Esophagus muscularis mucosa (tissue), 4 donors: ENCODE measurements around the gene SRSF9. TPM values are rescaled to one million over a fixed set of nuclear protein-coding genes. Genes with fewer than 3 reads are reported as not detected.
A peak's percentile ranks its signal among the peaks of the same experiment; 100 is the strongest.

ENCODE experiments used
- DNase-seq: peaks from one replicate; pipeline ENCODE4 v3.0.0-alpha.2; 2017; ENCODE audit errors: extremely low spot score
- H3K27ac ChIP-seq, 4 donors: fragments of 200-600 bp; sonication (generic); replicated peaks in 1 of 4; 1 replicate in 3 of 4; 2 replicates in 1 of 4; pipeline ENCODE4 v1.5.1; 2016 to 2019; ENCODE audit warnings: mild to moderate bottlenecking in 1 of 4
- H3K27me3 ChIP-seq, 4 donors: fragments of 200-600 bp; sonication (generic); one replicate each; pipeline versions ENCODE4 v1.5.1 to v1.6.0; 2016 to 2019
- H3K36me3 ChIP-seq, 4 donors: fragments of 200-600 bp; sonication (generic); one replicate each; pipeline ENCODE4 v1.5.1; 2016 to 2019
- H3K4me1 ChIP-seq, 4 donors: fragments of 200-600 bp; sonication (generic); one replicate each; pipeline ENCODE4 v1.5.1; 2016 to 2019
- H3K4me3 ChIP-seq, 4 donors: fragments of 200-600 bp; sonication (generic); 1 replicate in 2 of 4; 2 replicates in 2 of 4; pipeline ENCODE4 v1.5.1; 2016 to 2019; ENCODE audit warnings: mild to moderate bottlenecking in 4 of 4, moderate library complexity in 1 of 4
- H3K9me3 ChIP-seq, 4 donors: fragments of 200-600 bp; sonication (generic); 1 replicate in 3 of 4; 2 replicates in 1 of 4; pipeline ENCODE4 v1.5.1; 2016 to 2019
- EP300 ChIP-seq: sonication (generic); formaldehyde crosslinking; IDR thresholded peaks from one replicate; pipeline ENCODE4 v1.6.1; 2017; ENCODE audit warnings: antibody characterized with exemption
- POLR2A ChIP-seq: fragments of 450-650 bp; IDR thresholded peaks from one replicate; pipeline ENCODE4 v1.6.1; 2017; ENCODE audit warnings: antibody characterized with exemption, moderate library complexity, mild to moderate bottlenecking, low read depth
- POLR2AphosphoS5 ChIP-seq, 2 donors: sonication (generic); formaldehyde crosslinking; IDR thresholded peaks; one replicate each; pipeline ENCODE4 v1.6.1; 2017; ENCODE audit warnings: antibody characterized with exemption in 2 of 2
- WGBS: methylation state at CpG from one replicate; pipeline ENCODE4 v1.1.5; 2018; 5-methylcytosine and 5-hydroxymethylcytosine counted together
- intact Hi-C: fragments of 100-400 bp; cut with DNase I; formaldehyde crosslinking; loops from one replicate; pipeline ENCODE4 v1.15.1; 2023
- total RNA-seq, 4 donors: library from RNA; depleted of rRNA; stranded (reverse); fragments of >200 nt; gene quantifications; one replicate each; pipeline versions ENCODE4 v1.1.0 to v1.2.1, GENCODE V29; 2016
- TF ChIP-seq, protein P1 (sequence below), 3 experiments: fragments of 200-600 bp in 2 of 3; fragments of 450-650 bp in 1 of 3; sonication (generic) in 2 of 3; IDR thresholded peaks; one replicate each; pipeline ENCODE4 v1.5.1; 2017 to 2019; ENCODE audit warnings: antibody characterized with exemption in 3 of 3, mild to moderate bottlenecking in 2 of 3, moderate library complexity in 1 of 3

The SRSF9 gene
- total RNA-seq, 4 donors from 2014 or later, result 52.7 to 60.2 (median 54.7) TPM

DNA sequence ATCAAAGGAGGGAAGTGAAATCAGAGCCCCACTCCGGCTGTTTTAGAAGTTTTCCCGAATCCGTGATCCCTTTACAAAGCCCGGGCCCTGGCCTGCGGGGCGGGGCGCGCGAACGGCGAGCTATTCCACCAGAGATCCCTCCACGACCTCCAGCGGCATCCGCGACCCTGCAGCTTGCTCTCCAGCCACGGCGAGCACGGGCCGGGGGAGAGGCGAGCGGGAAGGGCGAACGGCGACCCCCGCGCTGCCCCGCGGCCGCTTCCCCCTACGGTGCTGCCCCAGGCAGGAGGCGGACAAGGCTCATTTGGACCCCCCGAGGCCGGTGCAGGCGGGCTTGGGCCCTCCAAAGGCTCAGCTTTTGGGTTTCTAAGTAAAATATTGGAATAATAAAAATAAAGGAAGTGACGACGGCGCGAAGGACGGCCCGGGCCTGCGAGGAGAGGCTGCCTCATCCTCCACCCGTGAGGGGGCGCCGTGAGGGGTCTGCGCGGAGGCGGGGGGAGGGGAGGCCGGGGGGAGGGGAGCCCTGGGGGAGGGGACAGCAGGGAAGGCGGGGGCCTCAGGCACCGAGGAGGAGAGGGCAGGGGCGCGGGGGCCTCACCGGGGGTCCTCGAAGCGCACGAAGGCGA is 613 bp downstream of the SRSF9 start:
- intact Hi-C loops, result no loop called here
- Histone ChIP-seq H3K27me3 (no peaks in the 10 kb centered on the region), H3K9me3 (no peaks in the 10 kb centered on the region), H3K27ac (peak overlapping the region; percentile 94 to 97 (median 96)), H3K4me3 (peak overlapping the region; percentile 90 to 97 (median 92)), H3K36me3 (peaks cover 2 to 37% (median 26%) of the 10 kb centered on the region in 4 donors), H3K4me1 (peaks cover 27 to 51% (median 44%) of the 10 kb centered on the region in 4 donors)
- 1% methylated on average over 27 of the region's 57 CpGs for WGBS
- no peak for DNase-seq
- TF ChIP-seq EP300, result no peak
- no peak for TF ChIP-seq POLR2AphosphoS5 (IDR thresholded peaks at IDR 0.05)
- TF ChIP-seq, protein P1, sequence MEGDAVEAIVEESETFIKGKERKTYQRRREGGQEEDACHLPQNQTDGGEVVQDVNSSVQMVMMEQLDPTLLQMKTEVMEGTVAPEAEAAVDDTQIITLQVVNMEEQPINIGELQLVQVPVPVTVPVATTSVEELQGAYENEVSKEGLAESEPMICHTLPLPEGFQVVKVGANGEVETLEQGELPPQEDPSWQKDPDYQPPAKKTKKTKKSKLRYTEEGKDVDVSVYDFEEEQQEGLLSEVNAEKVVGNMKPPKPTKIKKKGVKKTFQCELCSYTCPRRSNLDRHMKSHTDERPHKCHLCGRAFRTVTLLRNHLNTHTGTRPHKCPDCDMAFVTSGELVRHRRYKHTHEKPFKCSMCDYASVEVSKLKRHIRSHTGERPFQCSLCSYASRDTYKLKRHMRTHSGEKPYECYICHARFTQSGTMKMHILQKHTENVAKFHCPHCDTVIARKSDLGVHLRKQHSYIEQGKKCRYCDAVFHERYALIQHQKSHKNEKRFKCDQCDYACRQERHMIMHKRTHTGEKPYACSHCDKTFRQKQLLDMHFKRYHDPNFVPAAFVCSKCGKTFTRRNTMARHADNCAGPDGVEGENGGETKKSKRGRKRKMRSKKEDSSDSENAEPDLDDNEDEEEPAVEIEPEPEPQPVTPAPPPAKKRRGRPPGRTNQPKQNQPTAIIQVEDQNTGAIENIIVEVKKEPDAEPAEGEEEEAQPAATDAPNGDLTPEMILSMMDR (IDR thresholded peaks at IDR 0.05), result no peak
- no peak for TF ChIP-seq POLR2A

DNA sequence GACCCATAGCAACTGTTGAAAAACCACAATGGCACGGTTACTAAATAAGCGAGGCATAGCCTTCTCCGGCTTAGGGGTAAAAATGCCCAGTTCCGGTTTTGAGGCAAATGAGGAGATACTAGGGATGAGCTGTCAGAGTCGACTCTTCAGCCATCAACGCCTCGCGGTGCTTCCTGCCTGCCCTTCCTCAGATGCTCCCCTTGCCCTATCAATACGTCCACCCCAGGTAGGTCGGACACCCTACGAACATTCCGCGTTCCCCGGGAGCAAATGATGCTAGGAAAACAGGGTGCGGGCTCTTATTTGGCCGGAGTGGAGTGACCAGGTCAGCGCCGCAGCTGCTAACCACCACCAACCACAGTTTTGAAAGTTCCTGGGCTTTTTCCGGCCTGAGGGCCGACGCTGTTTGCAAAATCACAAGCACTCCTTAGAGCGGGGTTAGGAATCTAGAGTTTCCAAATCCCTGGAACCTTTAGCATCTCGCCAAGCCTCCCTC is 1.2 kb downstream of the SRSF9 start:
- no peak for DNase-seq
- Histone ChIP-seq H3K27ac (peak overlapping the region; percentile 94 to 97 (median 96)), H3K9me3 (no peaks in the 10 kb centered on the region), H3K4me1 (peaks cover 27 to 51% (median 44%) of the 10 kb centered on the region in 4 donors), H3K36me3 (peaks cover 8 to 43% (median 31%) of the 10 kb centered on the region in 4 donors), H3K4me3 (peak overlapping the region; percentile 90 to 97 (median 92)), H3K27me3 (no peaks in the 10 kb centered on the region)
- WGBS, result 2% methylated on average over 15 of the region's 23 CpGs
- TF ChIP-seq, protein P1 (IDR thresholded peaks at IDR 0.05), result no peak
- TF ChIP-seq POLR2A (no peak), POLR2AphosphoS5 (IDR thresholded peaks at IDR 0.05) (no peak), EP300 (no peak)
- intact Hi-C loops, result no loop called here

DNA sequence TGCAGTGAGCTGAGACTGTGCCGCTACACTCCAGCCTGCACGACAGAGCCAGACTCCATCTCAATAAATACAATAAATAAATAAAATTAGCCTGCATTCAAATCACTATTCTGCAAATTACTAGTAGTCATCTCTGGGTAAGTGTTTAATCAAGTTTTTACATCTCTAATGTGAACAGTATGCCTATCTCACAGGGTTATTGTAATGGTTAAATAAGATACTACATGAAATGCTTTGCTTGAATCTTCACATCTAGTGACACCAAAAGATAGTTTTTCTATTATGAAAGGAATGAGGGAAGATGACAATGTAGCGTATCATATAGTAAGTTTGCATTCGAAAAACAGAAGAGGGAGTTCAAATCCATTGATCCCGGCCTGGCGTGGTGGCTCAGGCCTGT is 2.1 kb downstream of the SRSF9 start:
- Histone ChIP-seq H3K4me1 (peaks cover 27 to 51% (median 44%) of the 10 kb centered on the region in 4 donors), H3K4me3 (no peak overlapping the region), H3K9me3 (no peaks in the 10 kb centered on the region), H3K36me3 (peaks cover 17 to 52% (median 41%) of the 10 kb centered on the region in 4 donors), H3K27ac (peak overlapping the region in 1 of 4 donors; percentile 11), H3K27me3 (no peaks in the 10 kb centered on the region)
- 94% methylated on average over 6 of the region's 6 CpGs for WGBS
- TF ChIP-seq POLR2A, result no peak
- TF ChIP-seq, protein P1 (IDR thresholded peaks at IDR 0.05), result no peak
- TF ChIP-seq EP300, result no peak
- no peak for TF ChIP-seq POLR2AphosphoS5 (IDR thresholded peaks at IDR 0.05)
- intact Hi-C loops, result no loop called here
- DNase-seq, result no peak

DNA sequence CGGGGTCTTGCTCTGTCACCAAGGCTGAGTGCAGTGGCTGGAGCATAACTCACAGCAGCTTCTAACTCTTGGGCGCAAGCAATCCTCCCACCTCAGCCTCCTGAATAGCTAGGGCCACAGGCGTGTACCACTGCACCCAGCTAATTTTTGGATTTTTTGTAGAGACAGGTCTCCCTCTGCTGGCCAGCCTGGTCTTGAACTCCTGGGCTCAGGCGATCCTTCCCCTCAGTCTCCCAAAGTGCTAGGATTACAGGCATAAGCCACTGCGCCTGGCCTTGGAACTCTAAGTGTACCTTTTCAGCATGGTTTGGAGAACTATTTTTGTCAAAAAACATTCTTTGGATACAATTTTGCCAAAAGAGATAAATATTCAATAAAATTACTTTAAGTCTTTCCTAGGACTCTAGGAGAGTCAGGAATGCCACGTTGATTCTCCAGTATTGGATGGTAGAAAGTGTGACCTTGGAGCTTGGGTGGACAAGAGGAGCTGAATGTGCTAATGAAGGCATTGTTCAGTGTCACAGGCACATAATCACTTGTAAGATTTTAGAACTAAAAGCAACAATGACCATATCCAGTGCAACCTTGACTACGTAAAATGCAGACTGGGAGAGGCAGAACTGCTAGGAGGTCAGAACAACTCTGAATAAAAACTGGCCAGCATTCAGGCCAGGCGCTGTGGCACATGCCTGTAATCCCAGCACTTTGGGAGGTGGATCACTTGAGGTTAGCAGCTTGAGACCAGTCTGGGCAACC is 2.8 kb downstream of the SRSF9 start:
- peak overlapping the region in 1 of 4 donors; percentile 11 for H3K27ac ChIP-seq
- 49% methylated on average over 8 of the region's 8 CpGs for WGBS
- DNase-seq, result no peak
- no peak overlapping the region for H3K4me3 ChIP-seq
- TF ChIP-seq POLR2A (no peak), POLR2AphosphoS5 (IDR thresholded peaks at IDR 0.05) (no peak), EP300 (no peak)
- TF ChIP-seq, protein P1 (IDR thresholded peaks at IDR 0.05), result peak; percentile 37 to 54 (median 48)
- intact Hi-C loops, result no loop called here
- H3K9me3 ChIP-seq, result no peaks in the 10 kb centered on the region
- peaks cover 24 to 59% (median 48%) of the 10 kb centered on the region in 4 donors for H3K36me3 ChIP-seq
- H3K27me3 ChIP-seq, result no peaks in the 10 kb centered on the region
- H3K4me1 ChIP-seq, result peaks cover 27 to 51% (median 44%) of the 10 kb centered on the region in 4 donors
